ENCODE data around the gene ATP1A3.
"Not testable (repeated sequence)": the region's sequence is repeated elsewhere in the genome, so short reads cannot be mapped to it uniquely, and the experiment has no call there.

Gene ATP1A3

DNA sequence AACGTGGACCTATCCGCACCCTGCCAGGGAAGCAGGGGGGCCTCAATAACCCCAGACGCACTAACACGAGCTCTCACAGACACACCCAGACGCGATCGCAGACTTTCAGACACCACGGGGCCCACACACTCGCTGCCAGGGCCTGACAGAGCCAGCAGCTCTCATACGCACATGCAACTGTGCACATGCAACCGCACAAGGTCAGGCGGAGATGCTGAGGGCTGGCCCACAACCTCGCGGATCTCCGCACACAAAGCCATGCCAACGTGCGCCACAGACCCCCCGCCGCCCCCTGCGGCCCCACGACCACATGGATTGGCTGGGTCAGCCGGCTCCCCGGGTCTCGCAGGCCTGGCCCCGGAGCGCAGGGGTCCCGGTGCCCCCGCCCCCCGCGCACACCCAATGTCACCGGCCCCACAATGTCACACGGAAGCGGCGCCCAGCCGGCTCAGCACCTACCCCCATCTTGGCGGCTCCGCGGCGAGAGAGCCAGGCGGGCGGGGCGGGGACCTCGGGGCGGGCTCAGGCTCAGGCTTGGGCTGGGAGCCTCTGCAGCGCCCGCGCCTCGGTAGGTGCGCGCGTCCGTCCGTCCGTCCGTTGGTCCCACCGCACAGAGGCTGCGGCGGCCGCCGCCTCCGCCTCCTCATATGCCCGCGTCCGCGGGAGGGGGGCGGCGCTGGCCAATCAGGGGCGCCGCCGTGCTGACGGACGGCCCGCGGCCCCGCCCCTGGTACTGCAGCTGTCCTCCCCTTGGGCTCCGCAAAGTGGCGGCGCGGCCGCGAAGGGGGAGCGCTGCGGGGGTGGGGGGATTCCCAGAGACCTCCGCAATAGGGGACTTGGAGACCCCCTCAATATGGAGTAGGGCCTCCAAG is at the start of gene ATP1A3:
Gene ATP1A3 (minus strand): TSS at position 619 of the 872 bp plus-strand sequence. CDS start 154 bp downstream, at position 465.
- peak; percentile 55 for DNase-seq

- no peak for DNase-seq
These were observed 48.6 kb upstream of the ATP1A3 start for GRCh38 chr19:42042455-42043170.

- not testable (repeated sequence) for DNase-seq
These were observed 46.5 kb upstream of the ATP1A3 start for GRCh38 chr19:42040491-42040890.

GRCh38 chr19:42040031-42040430 is 46.0 kb upstream of the ATP1A3 start:
- no peak for DNase-seq

GRCh38 chr19:42038666-42039065 is 44.6 kb upstream of the ATP1A3 start:
- DNase-seq = no peak

DNA sequence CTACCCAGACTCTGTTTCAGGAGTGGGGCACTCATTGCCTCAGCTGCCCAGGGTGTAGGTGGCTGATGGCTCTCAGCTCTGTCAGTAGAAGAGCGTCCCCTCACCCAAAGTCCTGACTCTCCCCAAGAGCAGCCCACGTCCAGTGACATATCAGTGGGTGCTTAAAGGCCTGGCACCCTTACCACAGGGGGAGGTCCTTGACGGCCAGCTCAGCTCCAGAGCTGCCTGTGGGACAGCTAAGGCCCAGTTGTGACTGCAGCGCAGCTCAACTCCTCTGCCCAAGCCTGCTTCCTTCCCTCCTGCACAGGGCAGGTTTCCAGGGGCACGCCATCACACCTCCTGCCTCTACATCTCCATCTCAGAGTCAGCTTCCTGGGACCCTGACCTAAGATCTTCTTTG is 43.6 kb upstream of the ATP1A3 start:
- no peak for DNase-seq

- peak; percentile 5 for DNase-seq
These were observed 40.8 kb upstream of the ATP1A3 start for GRCh38 chr19:42034640-42035391.

DNA sequence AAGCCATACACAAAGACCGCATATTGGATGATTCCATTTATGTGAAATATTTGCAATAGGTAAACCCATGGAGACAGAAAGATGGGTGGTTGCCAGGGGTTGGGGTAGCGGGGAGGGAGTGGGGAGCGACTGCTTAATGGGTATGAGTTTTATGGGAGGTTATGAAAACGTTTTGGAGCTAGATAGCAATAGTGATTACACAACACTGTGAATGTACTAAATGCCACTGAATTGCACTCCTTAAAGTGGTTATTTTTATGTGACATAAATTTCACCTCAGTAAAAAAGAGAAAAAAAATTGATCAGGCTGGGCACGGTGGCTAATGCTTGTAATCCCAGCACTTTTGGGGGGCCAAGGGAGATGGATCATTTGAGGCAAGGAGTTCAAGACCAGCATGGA is 39.4 kb upstream of the ATP1A3 start:
- no peak for DNase-seq

DNA sequence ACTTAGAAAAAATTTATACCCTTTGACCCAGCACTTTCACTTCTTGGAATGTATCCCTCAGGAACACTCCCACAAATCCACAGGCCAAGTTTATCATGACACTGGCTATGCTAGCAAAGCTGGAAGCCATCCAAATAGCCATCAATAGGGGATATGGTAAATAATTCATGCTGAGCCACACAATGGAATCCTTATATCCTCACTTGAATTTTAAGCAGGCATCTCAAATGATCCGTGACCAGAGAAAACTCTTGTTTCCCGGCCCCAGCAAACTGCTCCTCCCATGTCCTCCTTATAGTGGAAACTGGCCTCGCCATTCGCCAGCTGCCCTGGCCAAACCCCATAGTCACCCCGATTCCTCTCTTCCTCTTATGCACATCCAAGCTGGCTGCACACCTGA is 38.4 kb upstream of the ATP1A3 start:
- peak; percentile 90 for DNase-seq

DNA sequence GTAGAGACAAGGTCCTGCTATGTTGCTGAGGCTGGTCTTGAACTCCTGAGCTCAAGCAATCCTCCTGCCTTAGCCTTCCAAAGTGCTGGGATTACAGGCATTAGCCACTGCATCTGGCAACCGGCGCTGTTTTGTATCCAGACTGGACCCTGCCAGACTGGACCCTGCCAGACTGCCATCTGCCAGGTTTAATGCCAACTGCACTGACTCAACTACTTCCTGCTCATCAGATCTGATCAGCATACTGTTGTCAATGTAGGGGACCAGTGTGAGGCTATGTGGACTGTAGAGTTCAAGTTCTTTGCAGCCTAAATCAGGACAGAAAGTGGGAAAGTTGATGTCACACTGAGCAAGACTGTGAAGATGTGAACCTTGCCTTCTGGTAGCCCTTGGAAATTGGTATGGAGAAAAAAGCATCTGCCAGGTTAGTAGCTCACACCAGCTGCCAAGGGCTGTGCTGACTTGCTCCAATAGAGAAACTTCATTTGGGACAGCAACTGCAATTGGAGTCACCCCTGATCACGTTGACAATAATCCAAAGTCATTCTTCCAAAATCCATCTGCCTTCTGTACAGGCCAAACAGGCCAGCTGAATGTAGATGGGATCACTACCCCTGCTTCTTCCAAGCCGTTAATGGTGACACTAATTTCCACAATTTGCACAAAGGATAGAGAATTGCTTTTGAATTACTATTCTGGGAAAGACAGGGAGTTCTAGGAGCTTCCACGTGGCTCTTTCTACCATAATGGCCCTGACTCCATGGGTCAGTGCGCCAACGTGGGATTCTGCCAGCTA is 36.8 kb upstream of the ATP1A3 start:
- no peak for DNase-seq

GRCh38 chr19:42028304-42029216 is 34.5 kb upstream of the ATP1A3 start:
- DNase-seq = peak; percentile 4

DNA sequence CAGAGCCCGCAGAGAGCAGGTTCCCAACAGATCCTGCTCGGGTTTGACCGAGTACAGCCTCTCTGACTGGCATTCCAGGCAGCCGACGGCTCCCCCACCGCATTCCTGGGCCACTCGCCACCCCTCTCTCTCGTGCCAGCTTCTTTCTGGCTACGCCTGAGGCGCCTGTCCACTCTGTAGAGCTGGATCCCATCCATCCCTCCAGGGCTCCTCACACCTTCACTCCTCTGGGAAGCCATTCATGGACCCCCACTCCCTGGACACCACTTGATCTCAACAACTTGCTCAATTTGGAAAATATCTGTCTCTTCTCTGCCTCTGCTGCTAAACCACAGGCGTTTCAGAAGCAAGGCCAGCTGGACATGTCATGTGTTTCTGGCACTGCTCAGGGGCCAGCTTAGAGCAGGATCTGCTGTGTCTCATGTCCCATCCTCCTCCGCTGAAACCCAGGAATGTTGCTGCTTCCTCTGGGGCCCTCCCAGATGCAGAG is 30.6 kb upstream of the ATP1A3 start:
- DNase-seq = no peak

GRCh38 chr19:42023943-42024260 is 29.9 kb upstream of the ATP1A3 start:
- DNase-seq = no peak

DNA sequence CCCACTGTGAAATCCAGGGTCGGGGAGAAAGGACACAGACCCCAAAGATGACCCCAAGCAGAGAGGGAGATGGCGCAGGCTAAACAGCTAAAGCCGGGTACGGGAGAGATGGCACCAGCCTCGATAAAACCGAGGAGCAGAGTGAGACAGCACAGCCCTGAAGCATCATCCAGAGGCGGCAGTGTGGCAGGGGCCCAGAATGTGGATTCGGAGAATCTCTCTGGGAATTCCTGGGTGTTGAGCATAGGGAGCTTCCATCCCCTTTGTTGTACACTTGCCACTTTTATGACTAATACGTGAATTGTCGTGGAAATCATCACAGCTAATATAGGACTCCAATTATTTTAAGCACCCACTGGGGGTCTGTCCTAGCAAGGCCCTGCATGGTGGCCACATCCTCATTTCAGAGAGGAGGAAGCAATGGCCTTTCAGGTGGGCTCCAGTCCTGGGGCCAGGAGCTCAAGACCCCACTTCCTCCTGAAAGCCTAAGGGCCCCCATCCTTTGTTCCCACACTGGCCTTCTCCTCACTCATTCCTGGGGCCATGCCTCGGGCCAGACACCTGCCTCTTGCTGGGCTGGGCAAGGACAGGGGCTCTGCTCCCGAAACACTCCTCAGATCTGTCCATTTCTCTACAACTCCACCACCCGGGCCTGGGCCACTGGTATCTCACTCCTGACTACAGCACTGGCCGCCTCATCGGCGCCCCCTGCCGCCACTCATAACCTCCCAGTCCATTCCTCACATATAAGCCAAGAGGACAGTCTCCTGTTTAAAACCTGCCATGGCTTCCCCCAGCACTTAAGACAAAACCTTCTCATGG is 29.3 kb upstream of the ATP1A3 start:
- DNase-seq = no peak

DNA sequence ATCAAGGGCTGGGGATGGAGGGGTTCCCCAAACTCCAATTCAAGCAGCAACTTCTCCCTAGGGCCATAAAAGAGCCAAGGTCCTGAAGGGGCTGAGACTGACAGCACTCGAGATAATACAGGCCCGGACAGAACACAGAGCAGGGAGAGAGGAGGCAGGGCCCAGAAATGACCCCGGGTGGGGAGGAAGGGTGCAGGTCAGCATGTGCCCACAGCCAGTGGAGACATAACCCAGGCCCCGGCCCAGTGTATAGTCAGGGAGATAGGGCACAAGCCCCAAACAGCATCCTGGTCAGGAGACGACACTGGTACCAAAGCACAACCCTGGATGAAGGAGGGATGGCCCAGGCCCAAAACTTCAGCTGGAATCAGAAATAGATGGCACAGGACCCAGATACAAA is 28.6 kb upstream of the ATP1A3 start:
- no peak for DNase-seq

DNA sequence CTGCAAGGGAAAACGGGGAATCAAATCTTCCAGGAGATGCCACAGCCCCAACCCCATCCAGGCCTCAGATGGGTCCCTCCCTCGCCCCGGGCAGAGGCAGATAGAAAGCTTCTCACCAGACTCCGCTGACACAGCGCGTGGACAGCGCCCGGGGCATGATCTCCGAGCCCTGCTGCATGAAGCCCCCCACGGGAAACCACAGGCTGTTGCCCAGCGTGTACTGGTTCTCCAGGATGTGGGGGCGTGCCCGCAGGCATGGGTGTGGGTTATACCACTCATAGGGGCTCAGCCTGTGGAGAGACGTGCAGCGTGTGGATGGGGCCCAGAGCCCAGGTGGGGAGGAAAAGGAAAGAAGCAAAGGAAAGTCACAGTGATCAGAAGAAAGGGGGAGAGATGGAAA is 27.2 kb upstream of the ATP1A3 start:
- DNase-seq = no peak

DNA sequence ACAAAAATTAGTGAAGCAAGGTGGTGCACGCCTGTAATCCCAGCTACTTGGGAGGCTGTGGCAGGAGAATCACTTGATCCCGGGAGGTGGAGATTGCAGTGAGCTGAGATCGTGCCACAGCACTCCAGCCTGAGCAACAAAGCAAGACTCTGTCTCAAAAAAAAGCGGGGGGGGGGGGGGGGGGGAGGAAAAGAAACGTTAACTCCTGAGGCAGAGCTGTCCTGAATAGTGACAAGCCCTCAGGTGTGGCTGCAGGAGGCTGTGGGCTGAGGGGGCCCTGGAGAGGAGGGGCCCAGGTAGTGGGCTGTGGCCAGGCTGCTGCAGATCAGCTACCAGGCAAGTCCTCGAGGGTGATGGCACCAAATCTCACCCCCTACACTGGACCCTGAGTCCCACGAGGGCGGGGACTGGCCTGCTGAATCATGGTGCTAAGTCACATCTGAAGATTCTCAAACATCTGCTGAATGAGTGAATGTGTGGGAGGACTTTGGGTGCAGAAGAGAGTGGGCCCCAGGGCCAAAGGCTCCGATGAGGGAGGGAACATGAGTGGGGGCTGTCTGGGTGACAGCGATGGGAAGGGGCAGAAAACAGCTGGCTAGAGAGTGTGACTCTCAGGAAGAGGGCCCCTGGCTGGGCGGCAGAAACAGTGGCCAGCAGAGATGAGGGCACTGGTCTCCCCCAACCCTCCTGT is 24.6 kb upstream of the ATP1A3 start:
- no peak for DNase-seq

GRCh38 chr19:42017040-42017439 is 23.0 kb upstream of the ATP1A3 start:
- DNase-seq = no peak

DNA sequence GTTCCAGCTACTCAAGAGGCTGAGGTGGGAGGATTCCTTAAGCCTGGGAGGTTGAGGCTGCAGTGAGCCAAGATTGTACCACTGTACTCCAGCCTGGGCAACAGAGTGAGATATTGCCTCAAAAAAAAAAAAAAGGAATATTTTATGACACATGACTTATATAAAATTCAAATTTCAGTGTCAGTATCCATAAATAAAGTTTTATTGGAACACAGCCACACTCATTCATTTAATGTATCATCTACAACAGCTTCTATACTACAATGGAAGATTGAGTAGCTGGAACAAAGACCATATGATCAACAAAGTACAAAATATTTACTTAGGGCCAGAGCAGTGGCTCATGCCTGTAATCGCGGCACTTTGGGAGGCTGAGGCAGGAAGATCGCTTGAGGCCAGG is 18.7 kb upstream of the ATP1A3 start:
- not testable (repeated sequence) for DNase-seq
